NCI-H526 (cell line): ENCODE measurements around the gene BIN2.
"Not testable (repeated sequence)": the region's sequence is repeated elsewhere in the genome, so short reads cannot be mapped to it uniquely, and the experiment has no call there.

Source experiments
- DNase-seq, 2 experiments: peaks; one replicate each; lab custom pipeline; 2025; lab: John Stamatoyannopoulos, UW

BIN2 gene

DNA sequence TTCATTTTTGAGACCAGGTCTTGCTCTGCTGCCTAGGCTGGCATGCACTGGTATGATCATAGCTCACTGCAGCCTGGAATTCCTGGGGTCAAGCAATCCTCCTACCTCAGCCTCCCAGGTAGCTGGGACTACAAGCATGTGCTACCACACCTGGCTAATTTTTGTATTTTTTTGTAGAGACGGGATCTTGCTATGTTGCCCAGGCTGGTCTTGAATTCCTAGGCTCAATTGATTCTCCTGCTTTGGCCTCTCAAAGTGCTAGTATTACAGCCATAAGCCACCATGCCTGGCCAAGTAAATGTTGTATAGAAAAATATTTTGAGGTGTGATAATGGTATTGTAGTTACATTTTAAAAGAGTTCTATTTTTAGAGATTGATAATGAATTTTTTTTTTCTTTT is 12.6 kb downstream of the BIN2 start:
- no peak for DNase-seq

DNA sequence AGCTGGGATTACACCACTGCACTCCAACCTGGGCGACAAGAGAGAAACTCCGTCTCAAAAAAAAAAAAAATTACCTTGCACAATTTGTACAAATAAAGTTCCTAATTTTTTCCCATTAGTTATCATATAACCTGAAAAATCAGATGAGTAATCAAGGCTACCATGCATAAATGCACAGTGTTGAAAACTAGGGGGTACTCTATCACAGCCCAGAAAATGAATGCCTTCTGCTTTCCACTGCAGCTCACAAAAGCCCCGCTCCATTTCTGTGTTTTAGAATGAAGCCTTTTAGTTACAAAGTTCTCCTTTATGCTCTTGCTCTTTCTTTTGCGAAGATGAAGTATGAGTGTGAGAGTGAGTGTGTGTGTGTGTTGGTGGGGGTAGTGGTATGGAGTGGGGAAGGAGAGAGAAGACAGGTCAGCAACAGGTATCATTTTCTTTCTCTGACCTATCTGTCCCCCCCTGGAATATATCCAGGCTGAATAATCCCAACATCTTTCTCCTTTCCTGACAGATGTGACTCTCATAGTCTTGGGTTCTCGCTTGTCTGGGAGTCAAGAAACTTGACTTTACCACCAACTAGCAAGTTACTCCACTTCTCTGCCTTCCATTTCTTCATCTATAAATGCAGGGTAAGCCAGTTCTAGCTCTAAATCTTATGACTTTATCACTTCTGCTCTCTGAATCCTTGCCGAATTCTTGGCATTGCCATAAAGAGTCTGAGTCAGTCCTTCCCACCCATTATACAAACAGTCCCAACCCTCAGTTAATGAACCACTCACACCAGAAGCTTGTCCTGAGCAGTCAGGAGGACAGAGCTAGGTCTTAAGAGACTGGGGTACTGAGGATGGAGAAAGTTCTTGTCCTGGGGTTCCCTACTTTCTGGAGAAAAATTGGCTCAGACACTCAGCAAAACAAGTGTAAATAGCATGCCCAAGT is 16.1 kb downstream of the BIN2 start:
- no peak for DNase-seq

DNA sequence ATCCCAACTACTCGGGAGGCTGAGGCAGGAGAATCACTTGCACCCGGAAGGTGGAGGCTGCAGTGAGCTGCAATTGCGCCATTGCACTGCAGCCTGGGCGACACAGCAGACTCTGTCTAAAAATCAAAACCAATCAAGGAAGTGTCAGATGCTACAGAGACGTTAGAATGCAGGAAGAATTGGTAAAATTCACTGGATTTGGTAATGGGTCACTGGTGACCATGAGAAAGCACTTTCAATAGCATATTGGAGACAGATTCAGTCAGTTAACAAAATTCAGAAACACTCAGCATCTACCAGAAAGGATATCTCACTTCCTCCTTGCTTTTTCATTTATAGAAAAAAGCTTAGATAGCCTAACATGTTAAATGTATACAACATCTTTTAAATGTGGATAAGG is 17.5 kb downstream of the BIN2 start:
- DNase-seq: no peak

DNA sequence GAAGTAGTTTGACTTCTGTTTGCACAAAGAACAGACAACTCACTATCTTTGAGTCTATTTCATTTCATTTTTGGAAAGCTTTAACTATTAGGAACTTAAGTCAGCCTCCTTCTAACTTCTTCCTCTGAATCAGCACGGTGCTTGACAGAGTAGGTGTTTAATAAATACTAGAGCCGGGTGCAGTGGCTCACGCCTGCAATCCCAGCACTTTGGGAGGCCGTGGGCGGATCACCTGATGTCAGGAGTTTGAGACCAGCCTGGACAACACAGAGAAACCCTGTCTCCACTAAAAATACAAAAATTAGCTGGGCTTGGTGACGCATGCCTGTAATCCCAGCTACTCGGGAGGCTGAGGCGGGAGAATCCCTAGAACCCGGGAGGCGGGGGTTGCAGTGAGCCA is 23.2 kb downstream of the BIN2 start:
- DNase-seq: not testable (repeated sequence)

DNA sequence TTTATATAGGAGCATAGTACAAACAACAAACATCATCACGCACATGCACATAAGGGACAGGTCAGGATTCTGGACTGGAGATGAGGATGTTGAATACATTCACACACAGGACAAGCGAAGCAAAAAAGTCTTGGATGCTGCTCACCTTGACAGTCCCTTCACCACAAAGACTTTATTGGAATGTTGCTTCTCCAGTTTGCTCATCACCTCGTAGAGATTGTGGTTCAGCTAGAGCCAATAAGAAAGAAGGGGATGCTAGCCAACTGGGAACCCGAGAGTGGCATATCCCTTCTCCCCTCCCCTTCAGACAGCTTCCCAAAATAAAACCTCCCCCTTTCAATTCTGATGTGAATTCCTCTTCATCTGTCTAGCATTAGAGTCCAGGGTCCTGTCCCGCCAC is 28.3 kb downstream of the BIN2 start:
- DNase-seq: no peak

DNA sequence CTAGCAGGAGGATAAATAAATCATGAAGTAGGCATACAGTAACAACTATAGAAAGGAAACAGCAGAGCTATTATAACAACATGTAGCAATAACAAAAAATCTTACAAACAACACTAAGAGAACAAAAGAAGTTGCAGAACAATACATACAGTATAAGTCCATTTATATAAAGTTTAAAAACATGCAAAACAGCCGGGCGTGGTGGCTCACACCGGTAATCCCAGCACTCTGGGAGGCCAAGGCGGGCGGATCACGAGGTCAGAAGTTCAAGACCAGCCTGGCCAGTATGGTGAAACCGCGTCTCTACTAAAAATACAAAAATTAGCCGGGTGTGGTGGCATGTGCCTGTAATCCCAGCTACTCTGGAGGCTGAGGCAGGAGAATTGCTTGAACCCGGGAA is 29.9 kb downstream of the BIN2 start:
- DNase-seq: not testable (repeated sequence)

DNA sequence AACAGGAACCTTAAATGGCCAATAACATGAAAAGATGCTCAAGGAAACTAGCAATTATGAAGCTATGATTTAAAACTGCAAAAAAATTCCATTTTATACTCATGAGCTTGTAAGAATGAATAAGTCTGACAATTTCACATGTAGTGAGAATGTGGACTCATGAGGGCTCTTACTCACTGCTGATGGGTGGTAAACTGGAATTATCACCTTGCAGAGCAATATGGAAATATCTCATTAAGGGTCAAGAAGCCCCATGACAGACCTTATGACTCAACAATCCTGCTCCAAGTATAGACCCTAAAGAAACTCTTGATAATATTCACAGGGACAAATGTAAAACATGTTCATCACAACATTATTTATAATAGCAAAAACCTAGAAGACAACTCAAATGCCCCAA is 30.3 kb downstream of the BIN2 start:
- no peak for DNase-seq

DNA sequence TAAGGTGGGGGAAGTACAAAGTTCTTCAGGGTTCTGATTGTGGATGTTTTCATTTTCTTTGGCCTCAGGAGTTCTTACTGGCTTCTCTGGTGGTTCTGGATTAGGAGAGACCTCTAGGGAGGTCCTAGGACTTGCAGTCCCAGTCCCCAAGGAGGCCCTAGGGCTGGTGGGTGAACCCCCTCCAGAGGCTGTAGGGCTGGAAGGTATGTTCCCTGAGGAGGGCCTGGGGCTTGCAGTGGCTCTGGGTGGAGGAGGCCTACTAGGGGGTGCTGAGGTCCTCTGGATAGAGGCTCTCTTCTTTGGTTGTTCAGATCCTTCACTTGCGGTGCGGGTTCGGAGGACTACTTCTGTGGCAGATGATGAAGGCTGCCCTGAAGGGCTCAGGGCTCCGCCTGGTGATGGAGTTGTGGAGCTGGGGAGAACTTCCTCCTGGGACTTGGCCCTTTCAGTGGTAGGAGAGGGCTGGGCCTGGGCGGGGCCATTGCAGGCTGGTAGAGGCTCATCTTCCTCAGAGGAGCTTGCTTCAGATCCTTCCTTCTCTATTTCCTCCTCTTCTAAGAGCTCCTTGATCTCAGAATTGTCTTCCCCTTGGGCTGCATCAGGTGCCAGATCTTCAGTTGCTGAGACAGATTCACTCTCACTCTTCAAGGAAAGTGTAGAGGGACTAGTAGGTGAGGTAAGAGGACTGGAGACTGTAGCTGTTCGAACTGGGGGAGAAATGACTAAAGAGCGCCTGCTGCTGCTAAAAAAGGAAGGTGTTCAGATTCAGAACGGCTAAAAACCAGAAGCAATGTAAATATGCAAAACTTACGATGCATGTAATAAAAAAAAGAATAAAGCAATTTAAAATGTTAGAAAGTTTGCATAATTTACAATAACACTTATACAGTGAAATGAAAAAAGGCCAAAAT is 32.1 kb downstream of the BIN2 start:
- peak in 1 of 2 experiments; percentile 10 for DNase-seq

DNA sequence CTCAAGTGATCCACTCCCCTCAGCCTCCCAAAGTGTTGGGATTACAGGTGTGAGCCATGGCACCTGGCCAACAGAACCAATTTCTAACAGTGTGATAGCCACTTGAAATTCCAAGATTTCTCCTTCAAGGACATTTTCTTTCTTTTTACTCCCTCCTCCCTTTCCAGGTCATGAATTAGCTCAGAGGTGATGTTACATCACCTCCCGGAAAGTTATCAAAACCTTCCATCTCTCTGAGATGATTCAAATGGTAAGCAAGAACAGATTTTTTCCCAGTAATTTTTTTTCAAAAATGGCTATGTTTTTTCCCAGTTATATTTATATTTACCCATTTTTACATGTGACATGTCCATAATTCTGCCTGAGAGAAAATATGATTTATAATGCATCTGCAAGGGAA is 38.1 kb downstream of the BIN2 start:
- DNase-seq: no peak

DNA sequence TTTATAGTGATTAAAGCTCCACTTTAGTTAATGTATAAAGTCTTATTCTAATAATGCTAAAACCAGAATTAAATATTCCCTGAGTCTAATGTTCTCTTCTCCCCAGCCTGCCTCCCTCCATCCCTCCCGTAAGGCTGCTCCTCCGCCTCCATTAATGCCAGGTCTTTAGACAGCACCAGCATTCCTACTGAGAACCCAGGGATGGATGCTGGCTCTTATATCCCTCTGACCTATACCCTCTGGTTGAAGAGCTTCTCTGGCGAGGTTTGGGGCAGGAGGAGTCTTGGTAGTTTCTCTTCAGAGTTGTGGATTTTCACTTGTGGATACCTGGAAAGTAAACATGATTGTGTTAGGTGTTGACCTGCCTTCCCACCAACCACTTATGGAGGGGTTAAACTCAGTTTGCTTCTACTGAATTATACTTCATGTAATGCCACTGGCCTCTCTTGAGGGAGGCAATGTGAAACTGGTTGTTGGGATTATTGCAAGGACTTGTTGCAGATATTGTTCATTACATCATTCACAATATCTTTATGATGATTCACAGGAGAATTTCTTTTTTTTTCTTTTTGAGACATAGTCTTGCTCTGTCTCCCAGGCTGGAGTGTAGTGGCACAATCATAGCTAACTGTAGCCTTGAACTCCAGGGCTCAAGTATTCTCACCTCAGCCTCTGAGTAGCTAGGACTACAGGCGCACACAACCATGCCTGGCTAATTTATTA is 42.6 kb downstream of the BIN2 start:
- no peak for DNase-seq

DNA sequence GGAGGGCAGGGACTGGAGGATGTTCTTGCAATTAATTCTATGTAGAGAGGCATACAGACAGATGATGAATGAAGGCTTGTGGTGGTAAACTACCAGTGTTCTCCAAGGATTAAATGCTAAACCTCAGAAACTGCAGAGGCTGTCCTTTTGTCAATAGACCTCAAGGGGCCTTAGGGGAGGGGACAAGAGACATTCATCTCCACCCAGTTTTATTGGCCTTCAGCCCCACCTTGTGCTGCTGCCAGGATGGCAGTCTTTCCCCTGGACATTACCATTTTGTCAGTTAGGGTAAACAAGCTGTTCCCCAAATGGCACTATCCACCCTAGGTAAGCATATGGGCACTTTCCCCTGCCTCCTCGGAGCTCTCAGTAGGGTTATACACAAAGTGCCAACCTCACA is 48.9 kb downstream of the BIN2 start:
- no peak for DNase-seq

DNA sequence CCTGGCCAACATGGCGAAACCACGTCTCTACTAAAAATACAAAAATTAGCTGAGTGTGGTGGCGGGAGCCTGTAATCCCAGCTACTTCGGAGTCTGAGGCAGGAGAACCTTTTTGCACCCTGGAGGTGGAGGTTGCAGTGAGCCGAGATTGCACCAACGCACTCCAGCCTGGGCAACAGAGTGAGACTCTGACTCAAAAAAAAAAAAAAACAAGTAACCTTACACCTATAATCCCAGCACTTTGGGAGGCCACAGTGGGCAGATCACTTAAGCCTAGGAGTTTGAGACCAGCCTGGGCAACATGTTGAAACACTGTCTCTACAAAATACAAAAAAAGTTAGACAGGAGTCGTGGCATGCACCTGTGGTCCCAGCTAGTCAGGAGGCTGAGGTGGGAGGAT is 51.2 kb downstream of the BIN2 start:
- DNase-seq: not testable (repeated sequence)

DNA sequence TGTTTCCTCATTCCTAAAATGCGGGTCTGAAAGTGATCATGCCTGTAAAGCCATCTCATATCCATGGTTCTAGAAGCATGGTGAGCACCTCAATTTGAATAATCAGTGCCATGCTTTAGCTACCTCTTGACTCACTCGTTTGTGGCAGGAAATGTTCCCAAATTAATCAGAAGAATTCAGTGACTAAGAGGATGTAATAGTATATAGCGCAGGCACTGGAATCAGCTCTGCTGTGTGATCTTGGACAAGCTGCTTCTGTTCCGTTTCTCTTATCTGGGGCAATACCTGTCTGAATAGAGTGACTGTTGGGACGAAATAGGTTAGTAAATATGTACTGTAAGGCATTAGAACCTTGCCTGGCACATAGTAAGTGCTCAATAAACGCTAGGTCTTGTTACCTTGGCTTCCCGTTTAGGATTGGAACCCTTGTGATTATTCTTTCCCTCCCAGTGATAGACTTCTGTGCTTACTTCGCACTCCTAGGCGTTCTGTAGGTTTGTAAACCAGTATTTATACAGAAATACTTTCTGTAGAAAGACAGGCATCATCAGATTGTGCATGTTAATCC is 52.9 kb downstream of the BIN2 start:
- DNase-seq: no peak

DNA sequence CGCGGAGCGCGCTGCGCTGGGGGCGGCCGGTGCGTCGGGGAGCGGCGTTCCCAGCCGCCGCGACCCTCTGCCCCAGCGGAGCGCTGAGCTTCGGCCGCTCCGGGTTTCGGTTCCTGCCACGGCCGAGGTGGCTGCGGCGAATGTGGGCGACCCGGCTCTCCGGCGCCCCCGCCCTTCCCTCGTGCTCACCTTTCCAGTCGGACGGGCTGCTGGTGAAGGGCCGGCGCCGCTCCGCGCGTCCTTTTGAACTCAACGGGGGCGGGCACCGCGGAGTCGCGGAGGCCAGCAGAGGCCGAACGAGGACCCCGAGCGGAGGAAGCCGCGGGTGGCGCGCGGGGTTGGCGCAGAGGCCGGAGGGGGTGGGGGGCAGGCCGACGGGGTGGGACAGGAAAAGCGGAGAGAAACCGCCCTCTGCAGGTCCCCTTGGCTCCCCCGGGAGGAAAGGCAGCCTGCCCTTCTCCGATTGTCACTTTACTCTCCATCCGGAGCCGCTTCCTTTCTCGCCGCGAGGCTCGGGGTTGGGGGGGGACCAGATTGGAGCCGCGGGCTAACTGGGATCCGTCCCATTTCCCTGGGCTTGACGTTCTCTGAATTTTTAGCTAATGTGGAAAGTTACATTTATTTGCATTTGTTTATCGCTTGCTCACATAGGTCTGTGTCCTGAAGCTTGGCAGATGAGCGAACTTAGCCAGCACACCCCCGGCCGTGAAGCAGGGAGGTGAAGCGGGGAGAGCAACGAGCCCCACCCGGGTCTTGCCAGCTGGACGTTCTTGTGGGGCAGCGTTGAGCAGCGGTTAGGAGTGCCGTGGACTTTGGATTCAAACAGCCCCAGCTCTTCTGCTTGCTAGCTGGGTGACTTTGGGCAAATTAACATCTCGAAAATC is 53.7 kb downstream of the BIN2 start, which contains the start of gene SMAGP:
TSS of gene SMAGP (minus strand) at position 349 of the 884 bp plus-strand sequence. CDS start 1,137 bp downstream, outside the sequence.
- DNase-seq: peak in 1 of 2 experiments; percentile 81

DNA sequence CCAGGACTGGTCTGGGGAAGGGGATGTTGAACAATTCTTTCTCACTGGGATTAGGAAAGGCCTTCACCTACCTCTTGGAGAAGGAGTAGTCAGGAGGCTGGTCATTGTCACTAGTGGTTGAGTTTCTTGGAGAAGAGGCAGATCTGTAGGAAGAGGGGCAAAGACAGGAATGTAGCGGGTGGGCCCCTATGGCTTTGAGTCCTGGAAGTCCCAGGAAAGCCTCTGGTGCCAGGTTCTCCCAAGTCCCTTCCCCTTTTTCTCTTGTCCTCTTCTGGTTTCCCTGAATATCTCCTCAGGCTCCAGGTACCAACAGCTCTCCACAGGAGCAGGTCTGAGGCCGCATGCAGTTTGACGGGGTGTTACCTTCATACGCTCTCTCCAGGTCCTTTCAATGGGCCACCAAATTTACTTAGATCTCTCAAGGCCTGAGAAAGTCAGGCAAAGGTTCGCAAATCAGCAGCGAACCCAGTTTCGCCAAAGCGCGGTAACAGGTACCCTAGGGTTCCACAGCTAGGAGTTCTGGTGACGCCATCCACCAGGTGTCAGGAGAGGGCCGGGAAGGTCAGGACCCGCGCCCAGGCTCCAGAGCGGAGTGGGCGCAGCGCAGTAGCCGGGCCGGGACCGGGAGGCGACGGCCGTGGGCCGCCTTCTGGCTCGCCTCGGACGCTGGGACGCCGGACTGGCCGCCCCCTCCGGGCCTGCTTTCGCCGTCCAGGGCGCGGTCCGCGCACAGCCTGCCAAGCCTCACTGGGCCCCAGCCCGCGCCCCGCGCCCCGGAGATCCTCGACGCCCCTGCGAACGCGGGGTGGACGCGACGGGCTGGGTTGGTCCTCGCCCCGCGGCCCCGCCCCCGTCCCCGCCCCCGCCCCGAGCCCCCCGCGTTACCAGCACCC is 54.6 kb downstream of the BIN2 start:
- peak in 1 of 2 experiments; percentile 69 for DNase-seq

DNA sequence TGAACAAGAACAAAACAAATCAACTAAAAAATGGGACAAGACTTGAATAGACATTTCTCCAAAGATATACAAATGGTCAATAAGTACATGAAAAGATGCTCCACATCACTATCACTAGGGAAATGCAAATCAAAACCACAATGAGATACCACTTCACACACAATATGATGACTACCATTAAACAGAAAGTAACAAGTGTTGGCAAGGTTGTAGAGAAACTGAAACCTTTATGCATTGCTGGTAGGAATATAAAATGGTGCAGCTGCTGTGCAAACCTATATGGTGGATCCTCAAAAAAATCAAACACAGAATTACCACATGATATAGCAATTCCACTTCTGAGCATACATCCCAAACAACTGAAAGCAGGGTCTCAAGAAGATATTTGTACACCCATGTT is 59.0 kb downstream of the BIN2 start:
- DNase-seq: peak; percentile 16 to 32

DNA sequence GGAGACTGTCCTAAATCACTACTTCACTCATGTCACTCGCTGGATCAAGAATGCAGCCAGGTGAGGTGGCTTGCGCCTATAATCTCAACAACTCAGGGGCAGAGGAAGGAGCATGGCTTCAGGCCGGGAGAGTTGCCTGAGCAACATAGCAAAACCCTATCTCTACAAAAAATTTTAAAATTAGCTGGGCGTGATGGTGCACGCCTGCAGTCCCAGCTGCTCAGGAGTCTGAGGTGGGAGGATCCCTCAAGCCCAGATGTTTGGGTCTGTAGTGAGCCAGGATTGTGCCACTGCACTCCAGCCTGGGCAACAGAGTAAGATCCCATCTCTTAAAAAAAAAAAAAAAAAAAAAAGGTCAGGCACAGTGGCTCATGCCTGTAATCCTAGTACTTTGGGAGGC is 59.7 kb downstream of the BIN2 start:
- no peak for DNase-seq

DNA sequence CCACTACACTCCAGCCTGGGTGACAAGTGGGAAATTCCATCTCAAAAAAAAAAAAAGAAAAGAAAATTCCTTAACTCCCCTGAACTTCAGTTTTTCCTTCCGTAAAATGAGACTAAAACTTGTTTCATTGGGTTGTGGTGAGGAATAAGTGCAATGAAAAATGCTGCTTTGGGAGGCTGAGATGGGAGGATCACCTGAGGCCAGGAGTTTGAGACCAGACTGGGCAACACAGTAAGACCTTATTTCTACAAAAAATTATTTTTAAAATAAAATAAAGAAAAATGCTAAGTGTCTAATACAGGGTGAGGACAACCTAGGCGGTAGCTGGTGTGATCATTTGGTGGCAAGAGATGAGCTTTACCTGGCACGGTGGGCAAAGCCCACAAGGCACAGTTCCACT is 60.6 kb downstream of the BIN2 start:
- no peak for DNase-seq

DNA sequence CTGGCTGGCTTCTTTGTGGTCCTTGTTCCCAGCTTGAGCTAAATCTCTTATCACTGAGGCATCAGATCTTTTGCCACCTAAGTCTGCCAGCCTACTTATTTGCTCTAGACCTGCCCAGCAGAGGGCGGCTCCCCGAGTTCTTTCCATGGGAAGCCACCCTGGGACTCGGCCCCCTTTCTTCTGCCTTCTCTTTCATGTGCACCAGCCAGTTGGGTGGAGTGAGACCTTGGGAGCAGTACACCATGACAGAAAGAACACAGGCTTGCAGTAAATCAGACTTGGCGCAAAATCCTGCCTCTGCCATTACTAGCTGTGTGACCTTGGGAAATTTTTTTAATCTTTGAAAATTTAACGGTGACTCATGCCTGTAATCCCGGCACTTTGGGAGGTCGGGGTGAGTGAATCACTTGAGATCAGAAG is 61.2 kb downstream of the BIN2 start:
- DNase-seq: peak in 1 of 2 experiments; percentile 38

DNA sequence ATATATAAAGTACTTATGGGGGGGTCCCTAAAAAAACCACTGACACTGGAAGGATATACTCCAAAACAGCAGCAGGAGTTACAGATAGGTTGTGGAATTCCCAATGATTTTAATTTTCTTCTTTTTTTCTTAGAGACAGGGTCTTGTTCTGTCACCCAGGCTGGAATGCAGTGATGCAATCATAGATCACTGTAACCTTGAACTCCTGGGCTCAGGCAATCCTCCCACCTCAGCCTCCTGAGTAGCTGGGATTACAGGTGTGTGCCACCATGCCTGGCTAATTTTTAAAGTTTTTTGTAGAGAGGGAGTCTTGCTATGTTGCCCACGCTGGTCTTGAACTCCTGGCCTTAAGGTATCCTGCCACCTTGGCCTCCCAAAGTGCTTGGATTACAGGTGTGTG is 64.4 kb downstream of the BIN2 start:
- DNase-seq: not testable (repeated sequence)
